Activated CD4-positive, alpha-beta memory T cell treated with anti-CD3 and anti-CD28 coated beads, Interleukin-2, amount 10 ng/mL, durations not matched to agents 7 days and 5 days (primary cell): ENCODE measurements around the gene SBDS. TPM values are rescaled to one million over a fixed set of nuclear protein-coding genes. Genes with fewer than 3 reads are reported as not detected.

Experiments used
- CTCF ChIA-PET: fragments of 350-600 bp; sonication (Branson Sonifier 250); formaldehyde crosslinking; loops from one replicate; lab custom pipeline; 2021; ENCODE audit warnings: antibody characterized with exemption, inconsistent platforms; lab: Charles Lee
- POLR2A ChIA-PET: fragments of 350-600 bp; sonication (Branson Sonifier 250); formaldehyde crosslinking; loops from one replicate; lab custom pipeline; 2021; ENCODE audit warnings: antibody characterized with exemption; lab: Charles Lee
- DNase-seq: peaks from one replicate; pipeline ENCODE4 v3.0.0-alpha.2; 2020
- H3K27ac Mint-ChIP-seq: one replicate; pipeline ENCODE4 v1.8.0; 2021; ENCODE audit warnings: mild to moderate bottlenecking, mixed read lengths
- H3K27me3 Mint-ChIP-seq: one replicate; pipeline ENCODE4 v1.8.0; 2021; ENCODE audit warnings: mixed read lengths
- H3K36me3 Mint-ChIP-seq: one replicate; pipeline ENCODE4 v1.8.0; 2021; ENCODE audit warnings: low read depth, mixed read lengths
- H3K4me1 Mint-ChIP-seq: one replicate; pipeline ENCODE4 v1.8.0; 2021; ENCODE audit warnings: mixed read lengths
- H3K4me3 Mint-ChIP-seq: one replicate; pipeline ENCODE4 v1.8.0; 2021; ENCODE audit warnings: mild to moderate bottlenecking, mixed read lengths
- H3K9me3 Mint-ChIP-seq: one replicate; pipeline ENCODE4 v1.8.0; 2021; ENCODE audit warnings: mixed read lengths
- total RNA-seq, 2 experiments: library from RNA; stranded (reverse); gene quantifications; one replicate each; pipeline ENCODE4 v1.2.3, GENCODE V29; 2021

Gene SBDS
- total RNA-seq, 2 experiments from 2014 or later, result 40.2 to 40.7 TPM

GRCh38 chr7:66950763-66951162, 44.6 kb downstream of the SBDS start:
- POLR2A ChIA-PET, result no interaction called here
- DNase-seq, result no peak
- no peaks in the 10 kb centered on the region for H3K9me3 Mint-ChIP-seq

GRCh38 chr7:66950311-66950710, 45.1 kb downstream of the SBDS start:
- ChIA-PET CTCF (no interaction called here), POLR2A (interaction anchor here (1.4 kb wide), 1 partner anchor 28 kb away, joined by 3 read pairs; no protein-coding TSS in a partner anchor)
- H3K27me3 Mint-ChIP-seq, result no peaks in the 10 kb centered on the region
- H3K9me3 Mint-ChIP-seq, result no peaks in the 10 kb centered on the region
- peaks cover 52% of the 10 kb centered on the region for H3K36me3 Mint-ChIP-seq
- H3K27ac Mint-ChIP-seq, result no peak overlapping the region
- no peaks in the 10 kb centered on the region for H3K4me1 Mint-ChIP-seq
- no peak overlapping the region for H3K4me3 Mint-ChIP-seq
- DNase-seq, result no peak

More at GRCh38 chr7:66950763-66951162, 44.6 kb downstream of the SBDS start:
- no peaks in the 10 kb centered on the region for H3K27me3 Mint-ChIP-seq
- no peak overlapping the region for H3K27ac Mint-ChIP-seq
- H3K36me3 Mint-ChIP-seq, result peaks cover 51% of the 10 kb centered on the region
- H3K4me3 Mint-ChIP-seq, result no peak overlapping the region
- H3K4me1 Mint-ChIP-seq, result no peaks in the 10 kb centered on the region
- CTCF ChIA-PET, result interaction anchor here (0.6 kb wide), 1 partner anchor 51 kb away, joined by 3 read pairs; no protein-coding TSS in a partner anchor

DNA sequence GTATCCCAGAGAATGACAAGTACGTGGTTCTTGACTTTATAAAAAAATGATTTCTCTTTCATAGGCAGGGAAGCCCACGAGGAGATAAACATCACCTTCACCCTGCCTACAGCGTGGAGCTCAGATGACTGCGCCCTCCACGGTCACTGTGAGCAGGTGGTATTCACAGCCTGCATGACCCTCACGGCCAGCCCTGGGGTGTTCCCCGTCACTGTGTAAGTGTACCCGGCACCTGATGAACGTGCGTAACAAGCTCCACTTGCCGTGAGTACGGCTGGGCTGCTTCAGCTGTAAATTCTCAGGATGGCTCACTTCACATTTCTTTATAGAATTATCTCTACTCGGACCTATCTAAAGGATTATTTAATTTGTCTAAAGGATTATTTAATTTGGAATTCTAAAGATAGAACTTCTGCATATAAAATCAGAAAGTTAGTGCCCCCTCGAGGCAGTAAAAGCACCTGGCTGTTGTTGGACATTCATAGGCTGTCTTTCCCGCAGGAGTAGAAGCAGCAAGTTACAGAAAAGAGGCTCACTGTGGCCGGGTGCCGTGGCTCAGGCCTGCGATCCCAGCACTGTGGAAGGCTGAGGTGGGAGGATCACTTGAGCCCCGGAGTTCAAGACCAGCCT, 46.8 kb downstream of the SBDS start:
- no peak for DNase-seq
- Mint-ChIP-seq H3K36me3 (peaks cover 56% of the 10 kb centered on the region), H3K4me1 (no peaks in the 10 kb centered on the region), H3K4me3 (no peak overlapping the region), H3K9me3 (no peaks in the 10 kb centered on the region), H3K27me3 (no peaks in the 10 kb centered on the region), H3K27ac (no peak overlapping the region)
- POLR2A ChIA-PET, result no interaction called here
- CTCF ChIA-PET, result no interaction called here

GRCh38 chr7:66946545-66946944, 48.8 kb downstream of the SBDS start:
- Mint-ChIP-seq H3K4me1 (no peaks in the 10 kb centered on the region), H3K9me3 (no peaks in the 10 kb centered on the region), H3K36me3 (peaks cover 59% of the 10 kb centered on the region), H3K4me3 (no peak overlapping the region), H3K27ac (no peak overlapping the region), H3K27me3 (no peaks in the 10 kb centered on the region)
- POLR2A ChIA-PET, result no interaction called here
- no peak for DNase-seq
- CTCF ChIA-PET, result no interaction called here

GRCh38 chr7:66939325-66939724, 56.1 kb downstream of the SBDS start:
- Mint-ChIP-seq H3K27ac (no peak overlapping the region), H3K36me3 (peaks cover 54% of the 10 kb centered on the region), H3K4me1 (peaks cover 31% of the 10 kb centered on the region), H3K4me3 (no peak overlapping the region), H3K27me3 (no peaks in the 10 kb centered on the region), H3K9me3 (no peaks in the 10 kb centered on the region)
- CTCF ChIA-PET, result interaction anchor here (1.3 kb wide), 1 partner anchor 95 kb away, joined by 3 read pairs; no protein-coding TSS in a partner anchor
- no peak for DNase-seq
- POLR2A ChIA-PET, result no interaction called here

- ChIA-PET POLR2A (no interaction called here), CTCF (no interaction called here)
- no peaks in the 10 kb centered on the region for H3K9me3 Mint-ChIP-seq
- peaks cover 52% of the 10 kb centered on the region for H3K36me3 Mint-ChIP-seq
- H3K4me1 Mint-ChIP-seq, result peaks cover 37% of the 10 kb centered on the region
- DNase-seq, result no peak
- no peak overlapping the region for H3K27ac Mint-ChIP-seq
- no peaks in the 10 kb centered on the region for H3K27me3 Mint-ChIP-seq
- H3K4me3 Mint-ChIP-seq, result no peak overlapping the region
Observed at GRCh38 chr7:66937940-66938339, 57.4 kb downstream of the SBDS start.

Other genes with a start within 250 kb of the SBDS start
- 10 to 100 TPM; 88.3 to 91.6 TPM for gene TMEM248, start 74.4 kb downstream of the SBDS start, total RNA-seq
- gene TYW1, start 1.2 kb upstream of the SBDS start, total RNA-seq, result 10 to 100 TPM; 12.4 to 15.2 TPM